Stomach (tissue), 9 donors: ENCODE measurements around the gene AMIGO1. TPM values are rescaled to one million over a fixed set of nuclear protein-coding genes. Genes with fewer than 3 reads are reported as not detected.

Source experiments
- DNase-seq, 2 donors: peaks; one replicate each; pipeline versions ENCODE4 v3.0.0 to v3.0.0-alpha.2; 2013 to 2019
- H3K27ac ChIP-seq, 5 donors: fragments of 200-600 bp in 4 of 5; sonication (generic) in 4 of 5; one replicate each; pipeline ENCODE4 v1.5.1; 2013 to 2019; ENCODE audit warnings: mild to moderate bottlenecking in 1 of 5, moderate library complexity in 1 of 5
- H3K27me3 ChIP-seq, 3 donors: fragments of 200-600 bp; sonication (generic); one replicate each; pipeline ENCODE4 v1.5.1; 2017 to 2019; ENCODE audit warnings: mixed run types in 1 of 3
- H3K36me3 ChIP-seq, 4 donors: fragments of 200-600 bp; sonication (generic); 1 replicate in 3 of 4; 2 replicates in 1 of 4; pipeline ENCODE4 v1.5.1; 2016 to 2019
- H3K4me1 ChIP-seq, 4 donors: fragments of 200-600 bp; sonication (generic); one replicate each; pipeline ENCODE4 v1.5.1; 2016 to 2019
- H3K4me3 ChIP-seq, 4 donors: fragments of 200-600 bp; sonication (generic) in 3 of 4; one replicate each; pipeline ENCODE4 v1.5.1; 2016 to 2019; ENCODE audit warnings: mild to moderate bottlenecking in 1 of 4
- H3K9me3 ChIP-seq, 4 donors: fragments of 200-600 bp; sonication (generic); one replicate each; pipeline ENCODE4 v1.5.1; 2016 to 2019
- CTCF ChIP-seq, 7 experiments: fragments of 450-650 bp in 4 of 7; fragments of 200-600 bp in 3 of 7; sonication (generic) in 3 of 7; IDR thresholded peaks; one replicate each; pipeline ENCODE4 v1.5.1; 2016 to 2019; ENCODE audit warnings: antibody characterized with exemption in 7 of 7, control low read depth in 2 of 7, mild to moderate bottlenecking in 1 of 7
- EP300 ChIP-seq: sonication (generic); formaldehyde crosslinking; IDR thresholded peaks from one replicate; pipeline ENCODE4 v1.6.1; 2017; ENCODE audit warnings: antibody characterized with exemption
- POLR2A ChIP-seq, 4 donors: fragments of 450-650 bp; IDR thresholded peaks; one replicate each; pipeline ENCODE4 v1.6.1; 2016; ENCODE audit warnings: antibody characterized with exemption in 4 of 4, control low read depth in 2 of 4, mild to moderate bottlenecking in 1 of 4, moderate library complexity in 1 of 4
- POLR2AphosphoS5 ChIP-seq, 3 donors: sonication (generic); formaldehyde crosslinking; IDR thresholded peaks; one replicate each; pipeline ENCODE4 v1.6.1; 2016; ENCODE audit warnings: antibody characterized with exemption in 3 of 3
- WGBS, 5 donors: extraction: QIAGEN DNeasy Blood & Tissue Kit in 3 of 5; methylation state at CpG; one replicate each; pipeline versions ENCODE4 v1.1.5 to v1.1.7; 2013 to 2018; 5-methylcytosine and 5-hydroxymethylcytosine counted together
- intact Hi-C: fragments of 100-400 bp; cut with DNase I; formaldehyde crosslinking; loops from one replicate; pipeline ENCODE4 v1.15.1; 2023; ENCODE audit warnings: low total_unique reads
- polyA plus RNA-seq, 3 donors: library from polyadenylated mRNA; stranded (reverse); fragments of 200-250 nt; gene quantifications; one replicate each; pipeline ENCODE4 v1.2.3, GENCODE V29; 2013
- total RNA-seq, 5 donors: library from RNA; depleted of rRNA; stranded (reverse); fragments of >200 nt; gene quantifications; one replicate each; pipeline versions ENCODE4 v1.1.0 to v1.2.3, GENCODE V29; 2014 to 2016
- donor health status: healthy with polysubstance abuse.
- donor health status: Bipolar disorder and iron deficiency.
- donor health status: healthy.

AMIGO1 gene
- total and polyA plus RNA-seq, 8 donors, result 1.3 to 25.7 (median 2.2) TPM

- TF ChIP-seq POLR2A (IDR thresholded peaks at IDR 0.05), result no peak
- TF ChIP-seq EP300, result no peak
- TF ChIP-seq CTCF (IDR thresholded peaks at IDR 0.05), result no peak
- no peak for TF ChIP-seq POLR2AphosphoS5 (IDR thresholded peaks at IDR 0.05)
- WGBS, 5 donors, result 71 to 87% (median 83%) methylated on average over 7 of the region's 7 CpGs
- Histone ChIP-seq H3K36me3 (peaks cover 19 to 48% (median 43%) of the 10 kb centered on the region in 4 donors), H3K27ac (peak overlapping the region in 3 of 5 donors; percentile 15 to 56 (median 16)), H3K4me3 (no peak overlapping the region), H3K9me3 (no peaks in the 10 kb centered on the region), H3K4me1 (peaks cover 39 to 89% (median 61%) of the 10 kb centered on the region in 4 donors), H3K27me3 (no peaks in the 10 kb centered on the region)
- no peak for DNase-seq
- intact Hi-C loops, result no loop called here
Observed at GRCh38 chr1:109499081-109499480, 10.4 kb downstream of the AMIGO1 start.

DNA sequence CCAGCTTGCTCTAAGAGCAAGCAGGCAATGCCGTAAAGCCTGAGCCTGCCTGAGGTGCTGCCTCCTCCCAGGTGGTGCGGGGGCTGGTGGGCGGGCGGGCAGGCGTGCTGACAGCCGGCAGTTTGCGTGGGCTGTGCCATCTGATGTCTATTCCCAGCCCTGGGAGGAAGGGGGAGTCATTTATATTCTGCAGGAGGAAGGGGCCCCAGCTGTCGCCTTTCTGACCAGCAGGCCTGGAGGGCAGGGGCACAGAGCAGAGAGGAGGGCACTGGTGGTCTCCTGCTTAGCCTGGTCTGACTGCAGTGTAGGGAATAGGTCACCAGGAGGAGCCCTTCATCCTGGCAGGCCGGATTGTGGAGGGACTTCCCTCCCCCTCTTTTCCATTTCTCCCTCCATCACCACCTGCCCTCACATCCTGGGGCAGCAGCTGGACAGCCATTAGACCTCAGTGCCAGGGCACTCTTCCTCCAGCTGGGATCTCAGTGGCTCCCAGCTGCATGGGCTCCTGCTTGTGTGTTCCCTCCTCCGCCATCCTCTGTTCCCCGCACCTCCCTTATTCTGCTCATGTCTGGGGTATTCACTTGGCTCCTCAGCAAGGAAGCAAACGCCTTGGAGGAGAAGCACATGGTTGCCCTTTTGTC is 11.2 kb downstream of the AMIGO1 start:
- intact Hi-C loops, result no loop called here
- Histone ChIP-seq H3K4me3 (no peak overlapping the region), H3K4me1 (peaks cover 34 to 89% (median 60%) of the 10 kb centered on the region in 4 donors), H3K36me3 (peaks cover 19 to 48% (median 43%) of the 10 kb centered on the region in 4 donors), H3K27me3 (no peaks in the 10 kb centered on the region), H3K9me3 (no peaks in the 10 kb centered on the region), H3K27ac (peak overlapping the region in 1 of 5 donors; percentile 56)
- 73 to 82% (median 77%) methylated on average over 11 to 12 of the region's 12 CpGs for WGBS, 5 donors
- peak in 1 of 2 donors; percentile 68 for DNase-seq
- TF ChIP-seq CTCF (IDR thresholded peaks at IDR 0.05), result peak in 5 of 7 experiments; percentile 21 to 36 (median 29)
- no peak for TF ChIP-seq POLR2A (IDR thresholded peaks at IDR 0.05)

DNA sequence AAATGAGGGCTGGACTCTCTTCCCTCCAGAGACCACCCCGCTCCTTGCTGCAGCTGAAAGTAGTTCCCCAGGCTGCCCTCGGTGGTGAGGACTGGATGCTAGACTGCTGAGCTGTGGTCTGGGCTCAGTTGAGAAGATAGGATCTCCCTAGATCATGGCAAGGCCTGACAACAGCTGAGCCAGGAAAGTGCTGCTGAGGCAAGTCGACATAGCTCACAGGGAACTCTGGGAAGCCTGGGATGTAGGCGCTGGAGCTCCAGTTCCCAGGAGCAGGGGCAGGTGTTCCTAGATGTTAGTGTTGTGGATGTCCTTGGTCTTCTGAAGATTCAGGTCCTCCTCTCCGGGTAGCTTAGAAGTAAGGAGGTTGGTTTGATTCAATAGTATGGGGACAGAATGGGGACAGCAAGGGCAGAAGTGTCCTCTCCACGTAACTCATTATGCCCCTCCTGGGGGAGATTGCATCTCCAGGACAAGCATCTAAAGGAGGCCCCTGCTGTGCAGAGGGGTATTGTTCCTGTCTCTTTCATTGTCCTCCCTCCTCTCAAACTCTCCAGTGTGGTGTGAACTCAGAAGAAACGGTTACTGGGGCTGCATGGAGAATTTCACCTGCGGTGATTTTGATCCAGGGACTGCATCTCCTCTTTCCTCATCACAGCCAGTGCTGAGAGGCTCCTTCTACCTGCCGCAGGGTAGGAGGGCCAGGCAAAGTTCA is 11.9 kb downstream of the AMIGO1 start:
- no peak overlapping the region for H3K27ac ChIP-seq
- intact Hi-C loops, result no loop called here
- H3K4me1 ChIP-seq, result peaks cover 34 to 90% (median 62%) of the 10 kb centered on the region in 4 donors
- H3K36me3 ChIP-seq, result peaks cover 19 to 48% (median 43%) of the 10 kb centered on the region in 4 donors
- H3K27me3 ChIP-seq, result no peaks in the 10 kb centered on the region
- DNase-seq, result no peak
- TF ChIP-seq POLR2A (IDR thresholded peaks at IDR 0.05) (no peak), POLR2AphosphoS5 (IDR thresholded peaks at IDR 0.05) (no peak), CTCF (IDR thresholded peaks at IDR 0.05) (no peak), EP300 (no peak)
- H3K9me3 ChIP-seq, result no peaks in the 10 kb centered on the region
- H3K4me3 ChIP-seq, result no peak overlapping the region
- WGBS, 5 donors, result 62 to 71% (median 70%) methylated on average over 7 to 9 of the region's 9 CpGs

- TF ChIP-seq CTCF (IDR thresholded peaks at IDR 0.05), result no peak
- TF ChIP-seq POLR2AphosphoS5 (IDR thresholded peaks at IDR 0.05), result no peak
- Histone ChIP-seq H3K27ac (no peak overlapping the region), H3K36me3 (peaks cover 19 to 52% (median 37%) of the 10 kb centered on the region in 4 donors), H3K27me3 (no peaks in the 10 kb centered on the region), H3K4me3 (no peak overlapping the region), H3K4me1 (peaks cover 25 to 76% (median 56%) of the 10 kb centered on the region in 4 donors), H3K9me3 (no peaks in the 10 kb centered on the region)
- 87 to 98% (median 93%) methylated on average over 6 to 7 of the region's 7 CpGs for WGBS, 5 donors
- DNase-seq, result no peak
- intact Hi-C loops, result no loop called here
Observed at GRCh38 chr1:109495738-109496137, 13.8 kb downstream of the AMIGO1 start.
